Inferior parietal cortex (tissue), 1 donor: ENCODE data around the gene HS3ST6.
"Not testable (repeated sequence)": the region's sequence is repeated elsewhere in the genome, so short reads cannot be mapped to it uniquely, and the experiment has no call there.

Experiments
- DNase-seq: peaks from one replicate; pipeline ENCODE4 v3.0.0-alpha.2; 2016; ENCODE audit errors: extremely low spot score

HS3ST6 gene

GRCh38 chr16:1926271-1926670 lies 8.1 kb upstream of the HS3ST6 start:
- no peak for DNase-seq

- DNase-seq, result no peak
Measured at GRCh38 chr16:1924095-1924494, 5.9 kb upstream of the HS3ST6 start.

- no peak for DNase-seq
Measured at GRCh38 chr16:1923299-1924034, 5.3 kb upstream of the HS3ST6 start.

GRCh38 chr16:1922357-1922756 lies 4.1 kb upstream of the HS3ST6 start:
- no peak for DNase-seq

GRCh38 chr16:1920727-1921171 lies 2.5 kb upstream of the HS3ST6 start:
- no peak for DNase-seq

GRCh38 chr16:1920122-1920521 lies 1.9 kb upstream of the HS3ST6 start:
- DNase-seq, result not testable (repeated sequence)

GRCh38 chr16:1919327-1919998 lies 1.2 kb upstream of the HS3ST6 start:
- no peak for DNase-seq

- DNase-seq, result no peak
Measured at GRCh38 chr16:1917665-1918350, 407 bp downstream of the HS3ST6 start.

- DNase-seq, result no peak
Measured at GRCh38 chr16:1917056-1917664, 1.1 kb downstream of the HS3ST6 start.

- DNase-seq, result no peak
Measured at GRCh38 chr16:1916640-1916990, 1.6 kb downstream of the HS3ST6 start.

GRCh38 chr16:1915732-1916639 lies 2.2 kb downstream of the HS3ST6 start:
- DNase-seq, result no peak

- no peak for DNase-seq
Measured at GRCh38 chr16:1914988-1915387, 3.2 kb downstream of the HS3ST6 start.

- no peak for DNase-seq
Measured at GRCh38 chr16:1914084-1914608, 4.1 kb downstream of the HS3ST6 start.

- no peak for DNase-seq
Measured at GRCh38 chr16:1913327-1914083, 4.7 kb downstream of the HS3ST6 start.

GRCh38 chr16:1912215-1912543 lies 6.0 kb downstream of the HS3ST6 start:
- DNase-seq, result no peak

GRCh38 chr16:1911467-1912214 lies 6.6 kb downstream of the HS3ST6 start:
- DNase-seq, result no peak

GRCh38 chr16:1909561-1910231 lies 8.5 kb downstream of the HS3ST6 start:
- DNase-seq, result no peak

GRCh38 chr16:1908983-1909382 lies 9.2 kb downstream of the HS3ST6 start:
- DNase-seq, result no peak

GRCh38 chr16:1908184-1908583 lies 10.0 kb downstream of the HS3ST6 start:
- DNase-seq, result no peak
